Measurements from ENCODE around the gene RNF208.

DNA sequence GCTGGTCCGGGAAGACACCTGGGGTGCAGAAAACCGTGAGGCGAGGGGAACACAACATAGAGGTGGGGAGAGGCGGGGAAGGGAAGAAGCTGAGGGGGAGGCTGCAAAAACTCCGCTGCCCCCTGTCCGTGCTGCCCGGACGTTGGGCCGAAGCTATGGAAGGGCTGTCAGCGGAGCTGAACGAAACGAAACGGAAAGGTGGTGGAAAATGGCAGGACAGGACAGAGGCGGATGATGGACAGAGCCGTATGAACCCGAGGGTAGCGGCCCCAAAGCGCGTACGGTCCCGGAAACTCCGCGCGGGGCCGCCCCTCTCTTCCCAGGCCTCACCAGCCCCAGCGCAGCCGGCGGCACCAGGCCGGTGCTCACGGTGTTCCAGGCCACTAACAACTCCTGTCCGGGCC is 34.0 kb downstream of the RNF208 start:
- TF ChIP-seq, protein P1, sequence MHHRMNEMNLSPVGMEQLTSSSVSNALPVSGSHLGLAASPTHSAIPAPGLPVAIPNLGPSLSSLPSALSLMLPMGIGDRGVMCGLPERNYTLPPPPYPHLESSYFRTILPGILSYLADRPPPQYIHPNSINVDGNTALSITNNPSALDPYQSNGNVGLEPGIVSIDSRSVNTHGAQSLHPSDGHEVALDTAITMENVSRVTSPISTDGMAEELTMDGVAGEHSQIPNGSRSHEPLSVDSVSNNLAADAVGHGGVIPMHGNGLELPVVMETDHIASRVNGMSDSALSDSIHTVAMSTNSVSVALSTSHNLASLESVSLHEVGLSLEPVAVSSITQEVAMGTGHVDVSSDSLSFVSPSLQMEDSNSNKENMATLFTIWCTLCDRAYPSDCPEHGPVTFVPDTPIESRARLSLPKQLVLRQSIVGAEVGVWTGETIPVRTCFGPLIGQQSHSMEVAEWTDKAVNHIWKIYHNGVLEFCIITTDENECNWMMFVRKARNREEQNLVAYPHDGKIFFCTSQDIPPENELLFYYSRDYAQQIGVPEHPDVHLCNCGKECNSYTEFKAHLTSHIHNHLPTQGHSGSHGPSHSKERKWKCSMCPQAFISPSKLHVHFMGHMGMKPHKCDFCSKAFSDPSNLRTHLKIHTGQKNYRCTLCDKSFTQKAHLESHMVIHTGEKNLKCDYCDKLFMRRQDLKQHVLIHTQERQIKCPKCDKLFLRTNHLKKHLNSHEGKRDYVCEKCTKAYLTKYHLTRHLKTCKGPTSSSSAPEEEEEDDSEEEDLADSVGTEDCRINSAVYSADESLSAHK (tag by site-specific recombination; IDR thresholded peaks at IDR 0.05), result no peak
- TF ChIP-seq, protein P2, sequence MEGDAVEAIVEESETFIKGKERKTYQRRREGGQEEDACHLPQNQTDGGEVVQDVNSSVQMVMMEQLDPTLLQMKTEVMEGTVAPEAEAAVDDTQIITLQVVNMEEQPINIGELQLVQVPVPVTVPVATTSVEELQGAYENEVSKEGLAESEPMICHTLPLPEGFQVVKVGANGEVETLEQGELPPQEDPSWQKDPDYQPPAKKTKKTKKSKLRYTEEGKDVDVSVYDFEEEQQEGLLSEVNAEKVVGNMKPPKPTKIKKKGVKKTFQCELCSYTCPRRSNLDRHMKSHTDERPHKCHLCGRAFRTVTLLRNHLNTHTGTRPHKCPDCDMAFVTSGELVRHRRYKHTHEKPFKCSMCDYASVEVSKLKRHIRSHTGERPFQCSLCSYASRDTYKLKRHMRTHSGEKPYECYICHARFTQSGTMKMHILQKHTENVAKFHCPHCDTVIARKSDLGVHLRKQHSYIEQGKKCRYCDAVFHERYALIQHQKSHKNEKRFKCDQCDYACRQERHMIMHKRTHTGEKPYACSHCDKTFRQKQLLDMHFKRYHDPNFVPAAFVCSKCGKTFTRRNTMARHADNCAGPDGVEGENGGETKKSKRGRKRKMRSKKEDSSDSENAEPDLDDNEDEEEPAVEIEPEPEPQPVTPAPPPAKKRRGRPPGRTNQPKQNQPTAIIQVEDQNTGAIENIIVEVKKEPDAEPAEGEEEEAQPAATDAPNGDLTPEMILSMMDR (tag by site-specific recombination; IDR thresholded peaks at IDR 0.05), result no peak; the same call in 1 of the 2 replicates
- TF ChIP-seq ZNF292 (tag by site-specific recombination; IDR thresholded peaks at IDR 0.05; ENCODE audit: borderline replicate concordance, low read depth), result no peak
- TF ChIP-seq ZNF133 (tag by site-specific recombination; IDR thresholded peaks at IDR 0.05), result no peak
- TF ChIP-seq, protein P3, sequence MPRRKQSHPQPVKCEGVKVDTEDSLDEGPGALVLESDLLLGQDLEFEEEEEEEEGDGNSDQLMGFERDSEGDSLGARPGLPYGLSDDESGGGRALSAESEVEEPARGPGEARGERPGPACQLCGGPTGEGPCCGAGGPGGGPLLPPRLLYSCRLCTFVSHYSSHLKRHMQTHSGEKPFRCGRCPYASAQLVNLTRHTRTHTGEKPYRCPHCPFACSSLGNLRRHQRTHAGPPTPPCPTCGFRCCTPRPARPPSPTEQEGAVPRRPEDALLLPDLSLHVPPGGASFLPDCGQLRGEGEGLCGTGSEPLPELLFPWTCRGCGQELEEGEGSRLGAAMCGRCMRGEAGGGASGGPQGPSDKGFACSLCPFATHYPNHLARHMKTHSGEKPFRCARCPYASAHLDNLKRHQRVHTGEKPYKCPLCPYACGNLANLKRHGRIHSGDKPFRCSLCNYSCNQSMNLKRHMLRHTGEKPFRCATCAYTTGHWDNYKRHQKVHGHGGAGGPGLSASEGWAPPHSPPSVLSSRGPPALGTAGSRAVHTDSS (tag by site-specific recombination; IDR thresholded peaks at IDR 0.05), result no peak
- TF ChIP-seq ZIC2 (tag by site-specific recombination; IDR thresholded peaks at IDR 0.05), result no peak

Data from HEK293 (cell line).